H1 (cell line): ENCODE results near the gene NR2F1-AS1. TPM values are rescaled to one million over a fixed set of nuclear protein-coding genes. Genes with fewer than 3 reads are reported as not detected.

ENCODE experiments used
- CTCF ChIA-PET: fragments of 300-600 bp; sonication (Branson Sonifier 250); formaldehyde crosslinking; loops from one replicate; lab custom pipeline; 2021; ENCODE audit not compliant: partially characterized antibody; lab: Charles Lee
- POLR2A ChIA-PET: fragments of 300-600 bp; sonication (Branson Sonifier 250); formaldehyde crosslinking; loops from one replicate; lab custom pipeline; 2021; ENCODE audit warnings: inconsistent platforms; ENCODE audit not compliant: partially characterized antibody; lab: Charles Lee
- DNase-seq, 2 experiments: peaks; one replicate each; pipeline versions ENCODE4 v3.0.0 to v3.0.0-alpha.2; 2010 to 2022; ENCODE audit warnings: low spot score in 2 of 2, low read depth in 1 of 2, mixed read lengths in 1 of 2
- FAIRE-seq: peaks from 2 replicates; lab custom pipeline; 2011; peaks lifted over from hg19 to GRCh38; lab: Jason Lieb, UNC
- H2AFZ ChIP-seq: 2 replicates; pipeline ENCODE4 v1.8.1; 2012; ENCODE audit warnings: low read length, inconsistent platforms
- H2AK5ac ChIP-seq: 2 replicates; pipeline ENCODE4 v1.6.1; 2013; ENCODE audit warnings: low read depth, low read length
- H2BK120ac ChIP-seq: replicated peaks from 2 replicates; pipeline ENCODE3; 2013; ENCODE audit warnings: low read depth, low read length, inconsistent platforms
- H2BK12ac ChIP-seq: 2 replicates; pipeline ENCODE4 v1.6.1; 2013; ENCODE audit warnings: low read depth, low read length
- H2BK15ac ChIP-seq: 2 replicates; pipeline ENCODE4 v1.6.1; 2013; ENCODE audit warnings: low read length
- H2BK20ac ChIP-seq: 2 replicates; pipeline ENCODE4 v1.6.1; 2013; ENCODE audit warnings: low read length
- H2BK5ac ChIP-seq: 2 replicates; pipeline ENCODE4 v1.6.1; 2013; ENCODE audit warnings: low read depth, low read length
- H3K14ac ChIP-seq: 2 replicates; pipeline ENCODE4 v1.6.1; 2013; ENCODE audit warnings: inconsistent platforms; ENCODE audit not compliant: insufficient read length
- H3K18ac ChIP-seq: 2 replicates; pipeline ENCODE4 v1.6.1; 2013; ENCODE audit warnings: low read length; ENCODE audit errors: extremely low read depth
- H3K23ac ChIP-seq: 2 replicates; pipeline ENCODE4 v1.6.1; 2013; ENCODE audit warnings: inconsistent platforms; ENCODE audit not compliant: insufficient read length
- H3K23me2 ChIP-seq: 2 replicates; pipeline ENCODE4 v1.6.1; 2013; ENCODE audit warnings: low read depth, low read length
- H3K27ac ChIP-seq: 2 replicates; pipeline ENCODE4 v1.6.1; 2011; ENCODE audit warnings: low read depth, low read length, inconsistent platforms
- H3K27me3 ChIP-seq, 4 experiments: replicated peaks in 1 of 4; 1 replicate in 1 of 4; 2 replicates in 3 of 4; pipeline versions ENCODE4 v1.6.1 to v1.8.1; 2011 to 2013; ENCODE audit warnings: low read length in 3 of 4, mild to moderate bottlenecking in 3 of 4, inconsistent platforms in 2 of 4, mixed read lengths in 2 of 4, moderate library complexity in 1 of 4; ENCODE audit not compliant: control insufficient read depth in 3 of 4, insufficient read depth in 3 of 4; ENCODE audit errors: extremely low read depth in 1 of 4
- H3K36me3 ChIP-seq, 4 experiments: 2 replicates each; pipeline versions ENCODE4 v1.6.1 to v1.8.1; 2011 to 2013; ENCODE audit warnings: mild to moderate bottlenecking in 4 of 4, low read length in 3 of 4, moderate library complexity in 2 of 4, control low read depth in 1 of 4, inconsistent platforms in 1 of 4; ENCODE audit not compliant: insufficient read depth in 4 of 4, control insufficient read depth in 2 of 4
- H3K4ac ChIP-seq: replicated peaks from 2 replicates; pipeline ENCODE3; 2013; ENCODE audit warnings: low read length, low read depth, mixed read lengths, inconsistent platforms; ENCODE audit not compliant: insufficient read length
- H3K4me1 ChIP-seq, 4 experiments: replicated peaks in 1 of 4; 1 replicate in 1 of 4; 2 replicates in 3 of 4; pipeline versions ENCODE4 v1.6.1 to v1.8.1; 2011 to 2013; ENCODE audit warnings: low read length in 3 of 4, inconsistent platforms in 2 of 4, mixed read lengths in 1 of 4; ENCODE audit not compliant: insufficient read depth in 4 of 4, control insufficient read depth in 3 of 4
- H3K4me2 ChIP-seq, 2 experiments: 2 replicates each; pipeline versions ENCODE4 v1.6.1 to v1.8.1; 2011 to 2013; ENCODE audit warnings: low read depth in 2 of 2, low read length in 2 of 2, control low read depth in 1 of 2, inconsistent platforms in 1 of 2, mild to moderate bottlenecking in 1 of 2; ENCODE audit not compliant: insufficient read depth in 1 of 2
- H3K4me3 ChIP-seq, 4 experiments: fragments of 200-600, 300-600 bp in 1 of 4; sonication (generic), shearing (Covaris generic), sonication (Bioruptor Twin) in 1 of 4; 2 replicates each; pipeline versions ENCODE4 v1.5.1 to v1.8.1; 2011 to 2016; ENCODE audit warnings: low read length in 4 of 4, low read depth in 3 of 4, control low read depth in 2 of 4, inconsistent platforms in 2 of 4, mild to moderate bottlenecking in 2 of 4, mixed read lengths in 1 of 4, moderate library complexity in 1 of 4; ENCODE audit not compliant: insufficient read depth in 2 of 4; ENCODE audit errors: extremely low read depth in 1 of 4
- H3K56ac ChIP-seq: replicated peaks from 2 replicates; pipeline ENCODE3; 2013; ENCODE audit warnings: low read depth, mild to moderate bottlenecking, mixed read lengths, low read length, inconsistent platforms; ENCODE audit not compliant: insufficient read length
- H3K79me1 ChIP-seq: 2 replicates; pipeline ENCODE4 v1.6.1; 2013; ENCODE audit warnings: low read depth, low read length, control low read depth
- H3K79me2 ChIP-seq, 2 experiments: 2 replicates each; pipeline versions ENCODE4 v1.6.1 to v1.8.1; 2012 to 2013; ENCODE audit warnings: low read length in 2 of 2, mild to moderate bottlenecking in 2 of 2, inconsistent platforms in 1 of 2; ENCODE audit not compliant: insufficient read depth in 2 of 2, control insufficient read depth in 1 of 2
- H3K9ac ChIP-seq, 4 experiments: replicated peaks in 1 of 4; 1 replicate in 1 of 4; 2 replicates in 3 of 4; pipeline versions ENCODE4 v1.6.1 to v1.8.1; 2011 to 2013; ENCODE audit warnings: low read depth in 3 of 4, low read length in 3 of 4, control low read depth in 2 of 4, mild to moderate bottlenecking in 2 of 4, moderate library complexity in 2 of 4, inconsistent platforms in 1 of 4; ENCODE audit errors: extremely low read depth in 1 of 4
- H3K9me3 ChIP-seq, 2 experiments: 2 replicates each; pipeline versions ENCODE4 v1.6.1 to v1.8.1; 2012 to 2013; ENCODE audit warnings: mild to moderate bottlenecking in 2 of 2, moderate library complexity in 2 of 2, control low read depth in 1 of 2, inconsistent platforms in 1 of 2, low read depth in 1 of 2, low read length in 1 of 2, mixed read lengths in 1 of 2; ENCODE audit not compliant: insufficient read depth in 2 of 2
- H4K20me1 ChIP-seq, 2 experiments: replicated peaks in 1 of 2; 2 replicates each; pipeline versions ENCODE3 to v1.8.1; 2011 to 2013; ENCODE audit warnings: inconsistent platforms in 2 of 2, low read length in 2 of 2, mild to moderate bottlenecking in 1 of 2; ENCODE audit not compliant: insufficient read depth in 2 of 2, control insufficient read depth in 1 of 2
- H4K5ac ChIP-seq: 2 replicates; pipeline ENCODE4 v1.6.1; 2013; ENCODE audit warnings: low read length, low read depth, mixed read lengths, inconsistent platforms; ENCODE audit not compliant: insufficient read length
- H4K8ac ChIP-seq: 2 replicates; pipeline ENCODE4 v1.8.0; 2013; ENCODE audit warnings: mild to moderate bottlenecking, moderate library complexity, low read length, inconsistent platforms; ENCODE audit not compliant: insufficient read depth; ENCODE audit errors: extremely low read depth
- H4K91ac ChIP-seq: replicated peaks from 2 replicates; pipeline ENCODE3; 2013; ENCODE audit warnings: low read length, mixed read lengths, inconsistent platforms; ENCODE audit not compliant: insufficient read length
- BACH1 ChIP-seq: IDR thresholded peaks from 2 replicates; pipeline ENCODE4 v1.6.1; 2012; ENCODE audit warnings: low read length, improper control_type of control experiment
- CBX8 ChIP-seq: fragments of 300-800, 300-1000 bp; sonication (generic); IDR thresholded peaks from 2 replicates; pipeline ENCODE4 v1.7.1; 2016; ENCODE audit warnings: low read depth, low read length, borderline replicate concordance
- CHD1 ChIP-seq: IDR thresholded peaks from 2 replicates; pipeline ENCODE4 v1.6.1; 2012; ENCODE audit warnings: low read depth, low read length, improper control_type of control experiment
- E2F6 ChIP-seq: IDR thresholded peaks from 2 replicates; pipeline ENCODE4 v1.6.1; 2012; ENCODE audit warnings: inconsistent platforms
- EZH2 ChIP-seq: fragments of 200-600 bp; sonication (generic); IDR thresholded peaks from 2 replicates; pipeline ENCODE4 v1.7.1; 2012; ENCODE audit warnings: low read depth, mild to moderate bottlenecking, moderate library complexity, low read length, inconsistent platforms; ENCODE audit not compliant: severe bottlenecking
- FOSL1 ChIP-seq: IDR thresholded peaks from 2 replicates; pipeline ENCODE4 v1.6.1; 2011; ENCODE audit warnings: mild to moderate bottlenecking, low read depth, low read length, moderate library complexity; ENCODE audit not compliant: insufficient read depth
- JUN ChIP-seq: IDR thresholded peaks from 2 replicates; pipeline ENCODE4 v1.6.1; 2011; ENCODE audit warnings: low read depth, mild to moderate bottlenecking, improper control_type of control experiment, low read length
- JUND ChIP-seq: IDR thresholded peaks from 2 replicates; pipeline ENCODE4 v1.6.1; 2011; ENCODE audit warnings: mild to moderate bottlenecking, improper control_type of control experiment, low read length
- POLR2A ChIP-seq, 2 experiments: IDR thresholded peaks; 1 replicate in 1 of 2; 2 replicates in 1 of 2; pipeline ENCODE4 v1.6.1; 2011; ENCODE audit warnings: low read depth in 2 of 2, low read length in 2 of 2, mild to moderate bottlenecking in 2 of 2; ENCODE audit errors: control extremely low read depth in 1 of 2
- RBBP5 ChIP-seq: IDR thresholded peaks from 2 replicates; pipeline ENCODE4 v1.7.1; 2012; ENCODE audit warnings: low read depth, mild to moderate bottlenecking, inconsistent platforms, low read length, moderate library complexity, borderline replicate concordance
- TAF7 ChIP-seq: optimal IDR thresholded peaks from 2 replicates; pipeline ENCODE3; 2011; ENCODE audit warnings: low read depth, mild to moderate bottlenecking, inconsistent platforms, low read length, moderate library complexity, borderline replicate concordance
- YY1 ChIP-seq: IDR thresholded peaks from 2 replicates; pipeline ENCODE4 v1.6.1; 2011; ENCODE audit warnings: low read depth, mild to moderate bottlenecking, low read length
- WGBS, 2 experiments: shearing (Covaris generic) in 1 of 2; methylation state at CpG; one replicate each; pipeline versions ENCODE4 v1.1.6 to v1.1.7; 2013 to 2015; ENCODE audit warnings: low lambda C conversion rate in 2 of 2, mixed read lengths in 2 of 2, inconsistent platforms in 1 of 2, low coverage in 1 of 2, missing lambda C conversion rate in 1 of 2; ENCODE audit not compliant: insufficient replicate concordance in 2 of 2, insufficient coverage in 1 of 2, insufficient read length in 1 of 2; ENCODE audit errors: extremely low coverage in 1 of 2, missing lambda C conversion rate in 1 of 2; 5-methylcytosine and 5-hydroxymethylcytosine counted together
- polyA plus RNA-seq, 7 experiments: library from polyadenylated mRNA; depleted of rRNA in 3 of 7; stranded (reverse) in 5 of 7; unstranded in 2 of 7; fragments of >200 nt in 5 of 7; fragments of 200-250 nt in 2 of 7; gene quantifications; 1 replicate in 5 of 7; 2 replicates in 1 of 7; 4 replicates in 1 of 7; pipeline versions ENCODE4 v1.2.1 to v1.2.3, GENCODE V29; 2011 to 2013; ENCODE audit warnings: missing spikeins in 2 of 7, mixed read lengths in 2 of 7
- total RNA-seq: library from RNA; stranded (reverse); fragmentation: NEBNext Ultra II Directional; extraction: Animal tissue kit (Norgen Biotek cat#: 25700); gene quantifications from 2 replicates; pipeline ENCODE4 v1.2.1, GENCODE V29; 2021

The NR2F1-AS1 gene
- total and polyA plus RNA-seq, 2 of the 8 experiments (the other 6 are each of a cell fraction or from before 2014, with no cell fraction given): 1.6 to 5.6 TPM

DNA sequence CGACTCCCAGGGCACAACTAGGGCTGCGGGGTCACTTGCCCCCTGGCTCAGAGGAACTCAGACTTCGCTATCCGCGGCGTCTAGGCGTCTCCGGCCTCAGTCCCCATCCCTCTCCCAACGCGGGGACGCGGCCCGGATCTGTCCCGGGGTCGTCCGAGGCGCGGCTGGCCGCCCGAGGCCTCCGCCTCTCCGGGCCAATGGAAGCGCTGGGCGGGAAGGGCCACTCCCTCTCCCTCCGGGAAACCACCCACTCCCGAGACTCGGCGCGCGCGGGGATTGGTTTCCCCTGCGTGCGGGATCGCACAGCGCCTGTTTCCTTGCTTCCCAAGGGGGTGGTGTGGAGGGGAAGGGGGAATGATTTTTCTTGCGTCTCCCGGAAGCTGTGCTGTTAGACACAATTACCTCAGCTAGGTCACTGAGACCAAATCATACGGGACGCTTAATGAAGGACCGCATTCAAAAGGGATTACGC, 40.3 kb upstream of the NR2F1-AS1 start:
- no peak overlapping the region for H3K27ac ChIP-seq
- H2BK5ac ChIP-seq: no peak overlapping the region
- H3K9ac ChIP-seq: peak overlapping the region in 1 of 4 experiments; percentile 20; a peak in 1 of 7 replicates
- no peak overlapping the region for H3K18ac ChIP-seq
- no peak overlapping the region for H4K5ac ChIP-seq
- H2BK15ac ChIP-seq: no peak overlapping the region
- ChIA-PET POLR2A (interaction anchor here (0.6 to 1.5 kb wide), 3 partner anchors 9 to 29 kb away, joined by 3 to 6 read pairs (median 3); no protein-coding TSS in a partner anchor), CTCF (interaction anchor here (0.6 to 5.8 kb wide), 15 partner anchors 9 to 179 kb away, joined by 3 to 29 read pairs (median 3); no protein-coding TSS in a partner anchor)
- H3K36me3 ChIP-seq: no peaks in the 10 kb centered on the region
- no peak overlapping the region for H4K91ac ChIP-seq
- peaks cover 6% of the 10 kb centered on the region in 2 experiments for H4K20me1 ChIP-seq
- H3K23ac ChIP-seq: no peak overlapping the region
- no peak overlapping the region for H2AFZ ChIP-seq
- H2AK5ac ChIP-seq: no peak overlapping the region
- no peak overlapping the region for H3K14ac ChIP-seq
- peaks cover 24 to 62% (median 43%) of the 10 kb centered on the region in 4 experiments for H3K27me3 ChIP-seq
- no peak overlapping the region for H2BK12ac ChIP-seq
- 2% methylated on average over 40 of the region's 41 CpGs; no CpG with 5 or more reads in 1 of the 2 experiments for WGBS, 2 experiments
- no peak overlapping the region for H3K56ac ChIP-seq
- no peak overlapping the region for H4K8ac ChIP-seq
- H3K79me1 ChIP-seq: no peaks in the 10 kb centered on the region
- no peak overlapping the region for H2BK20ac ChIP-seq
- H3K79me2 ChIP-seq: no peaks in the 10 kb centered on the region
- DNase-seq (peak in 1 of 2 experiments; percentile 87), FAIRE-seq (no peak)
- H3K4ac ChIP-seq: no peak overlapping the region
- H3K23me2 ChIP-seq: peaks cover 8% of the 10 kb centered on the region; the same call in 1 of the 2 replicates
- H3K4me1 ChIP-seq: peaks cover 0 to 5% (median 2%) of the 10 kb centered on the region in 4 experiments; a peak in 3 of 7 replicates
- H3K9me3 ChIP-seq: no peaks in the 10 kb centered on the region
- H3K4me2 ChIP-seq: peak overlapping the region; percentile 75 to 83
- no peak overlapping the region for H2BK120ac ChIP-seq
- peak overlapping the region; percentile 59 to 82 (median 64) for H3K4me3 ChIP-seq
- TF ChIP-seq JUND (no peak), BACH1 (peak; percentile 50; the same call in 1 of the 2 replicates), CHD1 (no peak), JUN (no peak), TAF7 (no peak), E2F6 (0 out of 2 replicates have a peak, but pooled peaks have one; percentile 29), YY1 (no peak), EZH2 (no peak), CBX8 (no peak), RBBP5 (0 out of 2 replicates have a peak, but pooled peaks have one; percentile 36), FOSL1 (no peak), POLR2A (IDR thresholded peaks at IDR 0.05; ENCODE audit: control extremely low read depth in 1 of 2, low read depth in 2 of 2, low read length in 2 of 2) (no peak)
